B cell (primary cell): ENCODE results near the gene BNC2. TPM values are rescaled to one million over a fixed set of nuclear protein-coding genes. Genes with fewer than 3 reads are reported as not detected.

ENCODE experiments used
- ATAC-seq: fragments of 200-7000 bp; cut with Tn5 transposase; one replicate; pipeline ENCODE4 v1.10.0; 2021; ENCODE audit warnings: low read depth, mild to moderate bottlenecking, moderate number of reproducible peaks, moderate library complexity
- CTCF ChIA-PET: fragments of 350-600 bp; sonication (Branson Sonifier 250); formaldehyde crosslinking; loops from one replicate; lab custom pipeline; 2021; ENCODE audit warnings: antibody characterized with exemption, inconsistent platforms; lab: Charles Lee
- POLR2A ChIA-PET: fragments of 350-600 bp; sonication (Branson Sonifier 250); formaldehyde crosslinking; loops from one replicate; lab custom pipeline; 2021; ENCODE audit warnings: antibody characterized with exemption; lab: Charles Lee
- DNase-seq: peaks from one replicate; pipeline ENCODE4 v3.0.0; 2013
- H2AFZ ChIP-seq: 2 replicates; pipeline ENCODE4 v1.6.1; 2012; ENCODE audit warnings: mild to moderate bottlenecking, low read depth, low read length; ENCODE audit not compliant: insufficient read depth, poor library complexity, severe bottlenecking
- H3K27ac ChIP-seq, 2 donors: 1 replicate in 1 of 2; 2 replicates in 1 of 2; pipeline ENCODE4 v1.5.1; 2012 to 2013; ENCODE audit warnings: low read length in 2 of 2, mild to moderate bottlenecking in 2 of 2, moderate library complexity in 1 of 2
- H3K27me3 ChIP-seq, 4 experiments: fragments of 200-600 bp in 1 of 4; sonication (generic) in 1 of 4; replicated peaks in 1 of 4; 1 replicate in 2 of 4; 2 replicates in 2 of 4; pipeline versions ENCODE4 v1.6.1 to v1.7.0; 2013 to 2016; ENCODE audit warnings: low read length in 3 of 4, mild to moderate bottlenecking in 2 of 4, mixed read lengths in 1 of 4, moderate library complexity in 1 of 4; ENCODE audit not compliant: insufficient read depth in 4 of 4, control insufficient read depth in 3 of 4; ENCODE audit errors: control extremely low read depth in 1 of 4
- H3K36me3 ChIP-seq, 2 experiments: replicated peaks in 1 of 2; 1 replicate in 1 of 2; 2 replicates in 1 of 2; pipeline versions ENCODE4 v1.6.1 to v1.7.1; 2013; ENCODE audit warnings: low read length in 1 of 2; ENCODE audit not compliant: insufficient read depth in 2 of 2, control insufficient read depth in 1 of 2; ENCODE audit errors: control extremely low read depth in 1 of 2, extremely low read depth in 1 of 2
- H3K4me1 ChIP-seq, 2 donors: fragments of 200-600 bp in 1 of 2; sonication (generic) in 1 of 2; 1 replicate in 1 of 2; 2 replicates in 1 of 2; pipeline versions ENCODE4 v1.5.1 to v1.6.1; 2013 to 2017; ENCODE audit warnings: low read length in 2 of 2; ENCODE audit not compliant: control insufficient read depth in 2 of 2, insufficient read depth in 2 of 2
- H3K4me2 ChIP-seq: replicated peaks from 2 replicates; pipeline ENCODE3; 2012; ENCODE audit warnings: mild to moderate bottlenecking, low read depth, low read length; ENCODE audit not compliant: poor library complexity, severe bottlenecking
- H3K4me3 ChIP-seq, 5 experiments: fragments of 200-600 bp in 1 of 5; sonication (generic) in 1 of 5; 1 replicate in 3 of 5; 2 replicates in 2 of 5; pipeline versions ENCODE4 v1.5.1 to v1.7.0; 2011 to 2016; ENCODE audit warnings: low read length in 4 of 5, mild to moderate bottlenecking in 4 of 5, low read depth in 2 of 5, control low read depth in 1 of 5, moderate library complexity in 1 of 5; ENCODE audit not compliant: insufficient read depth in 1 of 5; ENCODE audit errors: control extremely low read depth in 1 of 5, extremely low read depth in 1 of 5
- H3K79me2 ChIP-seq: fragments of 200-600 bp; sonication (generic); one replicate; pipeline ENCODE4 v1.6.0; 2016; ENCODE audit warnings: low read length; ENCODE audit not compliant: control insufficient read depth, insufficient read depth
- H3K9ac ChIP-seq: fragments of 200-600 bp; sonication (generic); 2 replicates; pipeline ENCODE4 v1.6.1; 2017; ENCODE audit warnings: mild to moderate bottlenecking, low read length, moderate library complexity
- H3K9me3 ChIP-seq, 3 donors: one replicate each; pipeline versions ENCODE4 v1.6.1 to v1.7.1; 2013; ENCODE audit warnings: low read length in 2 of 3; ENCODE audit not compliant: control insufficient read depth in 2 of 3, insufficient read depth in 1 of 3; ENCODE audit errors: control extremely low read depth in 1 of 3
- H4K20me1 ChIP-seq: 2 replicates; pipeline ENCODE4 v1.6.0; 2012; ENCODE audit warnings: mild to moderate bottlenecking, low read length; ENCODE audit not compliant: insufficient read depth, control insufficient read depth, poor library complexity, severe bottlenecking
- H3K27ac Mint-ChIP-seq: one replicate; pipeline ENCODE4 v1.8.0; 2021; ENCODE audit warnings: mixed read lengths
- H3K27me3 Mint-ChIP-seq: one replicate; pipeline ENCODE4 v1.8.0; 2021; ENCODE audit warnings: mixed read lengths
- H3K4me1 Mint-ChIP-seq: one replicate; pipeline ENCODE4 v1.8.0; 2021; ENCODE audit warnings: mixed read lengths
- H3K4me3 Mint-ChIP-seq: one replicate; pipeline ENCODE4 v1.8.0; 2021; ENCODE audit warnings: mixed read lengths
- H3K9me3 Mint-ChIP-seq: one replicate; pipeline ENCODE4 v1.8.0; 2022; ENCODE audit warnings: mixed read lengths; ENCODE audit not compliant: insufficient read depth
- EZH2 ChIP-seq: IDR thresholded peaks from 2 replicates; pipeline ENCODE4 v1.6.1; 2012; ENCODE audit warnings: borderline replicate concordance, low read depth, mild to moderate bottlenecking, moderate library complexity, low read length; ENCODE audit not compliant: insufficient read depth, poor library complexity, severe bottlenecking
- WGBS: methylation state at CpG from one replicate; pipeline ENCODE4 v1.1.5; 2013; ENCODE audit warnings: missing lambda C conversion rate; ENCODE audit not compliant: insufficient coverage; 5-methylcytosine and 5-hydroxymethylcytosine counted together
- intact Hi-C: fragments of 100-400 bp; cut with micrococcal nuclease; formaldehyde crosslinking; loops from one replicate; pipeline ENCODE4 v1.10.0; 2022
- polyA plus RNA-seq: library from polyadenylated mRNA; depleted of rRNA; stranded (reverse); fragments of >200 nt; gene quantifications from 2 replicates; pipeline ENCODE4 v1.2.3, GENCODE V29; 2012
- total RNA-seq, 2 donors: library from RNA; stranded (reverse); fragments of 120-200 nt in 1 of 2; gene quantifications; 1 replicate in 1 of 2; 2 replicates in 1 of 2; pipeline versions ENCODE4 v1.2.3 to v1.2.4, GENCODE V29; 2013 to 2022
- TF ChIP-seq, protein P1 (sequence below): fragments of 200-600 bp; IDR thresholded peaks from one replicate; pipeline ENCODE4 v1.8.0; 2022; ENCODE audit warnings: antibody characterized with exemption, mild to moderate bottlenecking

BNC2 gene
- total and polyA plus RNA-seq, 2 donors (not counting 1 experiment from before 2014, with no cell fraction given): 0.01 TPM; not detected in 1

DNA sequence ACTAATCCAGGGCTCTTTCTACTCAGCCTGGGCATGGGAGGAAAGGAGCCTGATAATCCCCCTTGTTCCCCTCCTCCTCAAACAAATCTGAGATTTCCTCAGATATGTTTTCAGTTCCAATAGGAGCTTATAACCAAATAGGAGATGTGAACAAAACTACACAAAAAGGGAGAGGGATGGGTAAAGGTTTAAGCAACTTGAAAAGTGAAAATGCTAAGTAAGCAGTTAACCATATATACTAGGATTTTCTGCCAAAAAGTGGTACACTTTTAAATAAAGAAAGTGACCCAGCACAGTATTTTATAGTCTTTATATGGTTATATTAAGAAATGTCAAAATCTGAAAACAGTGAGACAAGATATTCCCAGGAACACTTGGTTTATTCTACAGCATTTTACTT lies 275.7 kb downstream of the BNC2 start:
- no peak for TF ChIP-seq EZH2
- TF ChIP-seq, protein P1, sequence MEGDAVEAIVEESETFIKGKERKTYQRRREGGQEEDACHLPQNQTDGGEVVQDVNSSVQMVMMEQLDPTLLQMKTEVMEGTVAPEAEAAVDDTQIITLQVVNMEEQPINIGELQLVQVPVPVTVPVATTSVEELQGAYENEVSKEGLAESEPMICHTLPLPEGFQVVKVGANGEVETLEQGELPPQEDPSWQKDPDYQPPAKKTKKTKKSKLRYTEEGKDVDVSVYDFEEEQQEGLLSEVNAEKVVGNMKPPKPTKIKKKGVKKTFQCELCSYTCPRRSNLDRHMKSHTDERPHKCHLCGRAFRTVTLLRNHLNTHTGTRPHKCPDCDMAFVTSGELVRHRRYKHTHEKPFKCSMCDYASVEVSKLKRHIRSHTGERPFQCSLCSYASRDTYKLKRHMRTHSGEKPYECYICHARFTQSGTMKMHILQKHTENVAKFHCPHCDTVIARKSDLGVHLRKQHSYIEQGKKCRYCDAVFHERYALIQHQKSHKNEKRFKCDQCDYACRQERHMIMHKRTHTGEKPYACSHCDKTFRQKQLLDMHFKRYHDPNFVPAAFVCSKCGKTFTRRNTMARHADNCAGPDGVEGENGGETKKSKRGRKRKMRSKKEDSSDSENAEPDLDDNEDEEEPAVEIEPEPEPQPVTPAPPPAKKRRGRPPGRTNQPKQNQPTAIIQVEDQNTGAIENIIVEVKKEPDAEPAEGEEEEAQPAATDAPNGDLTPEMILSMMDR: no peak
- Histone ChIP-seq H3K27me3 (no peaks in the 10 kb centered on the region), H2AFZ (no peak overlapping the region), H3K27ac (no peak overlapping the region), H3K4me3 (no peak overlapping the region), H3K9me3 (peaks cover 0 to 4% (median 0%) of the 10 kb centered on the region in 3 donors), H3K9ac (no peak overlapping the region), H4K20me1 (no peaks in the 10 kb centered on the region), H3K4me2 (no peak overlapping the region), H3K79me2 (no peaks in the 10 kb centered on the region), H3K4me1 (no peaks in the 10 kb centered on the region), H3K36me3 (no peaks in the 10 kb centered on the region)
- CTCF ChIA-PET: no interaction called here
- ATAC-seq (no peak), DNase-seq (no peak)
- Mint-ChIP-seq H3K27ac (no peak overlapping the region), H3K4me1 (no peaks in the 10 kb centered on the region), H3K4me3 (no peak overlapping the region), H3K27me3 (no peaks in the 10 kb centered on the region), H3K9me3 (no peaks in the 10 kb centered on the region)
- intact Hi-C loops: no loop called here
- POLR2A ChIA-PET: no interaction called here

DNA sequence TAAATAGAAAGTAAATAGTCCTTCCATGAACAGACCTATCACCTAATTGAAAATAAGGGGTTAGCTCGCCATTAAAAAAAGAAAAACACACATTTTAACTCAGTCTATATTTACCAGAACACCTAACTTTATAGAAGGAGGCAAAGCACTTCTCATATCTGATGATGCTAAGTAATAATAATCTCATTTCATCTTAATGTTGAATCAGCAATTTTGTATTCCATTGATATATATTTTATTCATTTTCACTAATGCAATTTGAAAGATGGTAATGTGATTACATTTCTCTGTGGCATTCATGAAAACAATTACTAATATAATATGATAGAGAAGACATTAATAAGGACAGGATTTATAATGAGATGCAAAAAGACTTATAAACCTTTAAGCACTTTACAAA lies 276.7 kb downstream of the BNC2 start:
- no peaks in the 10 kb centered on the region for H4K20me1 ChIP-seq
- H3K4me2 ChIP-seq: no peak overlapping the region
- no peaks in the 10 kb centered on the region for H3K4me1 Mint-ChIP-seq

More for the DNA sequence above, 276.7 kb downstream of the BNC2 start:
- Mint-ChIP-seq H3K27ac (no peak overlapping the region), H3K9me3 (no peaks in the 10 kb centered on the region), H3K4me3 (no peak overlapping the region), H3K27me3 (no peaks in the 10 kb centered on the region)
- Histone ChIP-seq H3K4me1 (no peaks in the 10 kb centered on the region), H3K4me3 (no peak overlapping the region), H2AFZ (no peak overlapping the region), H3K27me3 (no peaks in the 10 kb centered on the region), H3K9ac (no peak overlapping the region), H3K27ac (no peak overlapping the region), H3K9me3 (no peaks in the 10 kb centered on the region), H3K36me3 (no peaks in the 10 kb centered on the region), H3K79me2 (no peaks in the 10 kb centered on the region)
- ATAC-seq (no peak), DNase-seq (no peak)
- intact Hi-C loops: no loop called here
- CTCF ChIA-PET: no interaction called here
- no peak for TF ChIP-seq EZH2
- TF ChIP-seq, protein P1: no peak
- WGBS: no CpG with 5 or more reads among the region's 1 CpG
- POLR2A ChIA-PET: no interaction called here
